ENCODE results near the gene GRK1.

Gene GRK1

DNA sequence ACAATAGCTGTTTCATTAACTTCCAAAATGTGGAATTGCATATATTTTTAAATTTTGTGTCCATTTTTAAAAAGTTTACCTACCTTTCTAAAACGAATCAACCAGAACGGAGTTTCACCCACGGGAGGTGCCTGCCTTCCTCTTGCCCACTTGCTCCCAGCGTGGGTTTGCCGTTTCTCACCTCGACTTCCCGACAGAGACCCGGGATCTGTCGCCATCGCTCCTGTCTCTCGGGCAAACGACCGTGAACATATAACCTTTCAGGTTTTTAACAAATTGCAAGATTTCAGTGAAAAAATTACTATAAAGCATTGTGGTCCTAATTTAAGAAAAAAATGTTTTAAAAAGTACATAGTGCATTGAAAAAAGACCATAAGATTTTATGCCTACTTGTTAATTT lies 96.2 kb downstream of the GRK1 start:
- DNase-seq = no peak

DNA sequence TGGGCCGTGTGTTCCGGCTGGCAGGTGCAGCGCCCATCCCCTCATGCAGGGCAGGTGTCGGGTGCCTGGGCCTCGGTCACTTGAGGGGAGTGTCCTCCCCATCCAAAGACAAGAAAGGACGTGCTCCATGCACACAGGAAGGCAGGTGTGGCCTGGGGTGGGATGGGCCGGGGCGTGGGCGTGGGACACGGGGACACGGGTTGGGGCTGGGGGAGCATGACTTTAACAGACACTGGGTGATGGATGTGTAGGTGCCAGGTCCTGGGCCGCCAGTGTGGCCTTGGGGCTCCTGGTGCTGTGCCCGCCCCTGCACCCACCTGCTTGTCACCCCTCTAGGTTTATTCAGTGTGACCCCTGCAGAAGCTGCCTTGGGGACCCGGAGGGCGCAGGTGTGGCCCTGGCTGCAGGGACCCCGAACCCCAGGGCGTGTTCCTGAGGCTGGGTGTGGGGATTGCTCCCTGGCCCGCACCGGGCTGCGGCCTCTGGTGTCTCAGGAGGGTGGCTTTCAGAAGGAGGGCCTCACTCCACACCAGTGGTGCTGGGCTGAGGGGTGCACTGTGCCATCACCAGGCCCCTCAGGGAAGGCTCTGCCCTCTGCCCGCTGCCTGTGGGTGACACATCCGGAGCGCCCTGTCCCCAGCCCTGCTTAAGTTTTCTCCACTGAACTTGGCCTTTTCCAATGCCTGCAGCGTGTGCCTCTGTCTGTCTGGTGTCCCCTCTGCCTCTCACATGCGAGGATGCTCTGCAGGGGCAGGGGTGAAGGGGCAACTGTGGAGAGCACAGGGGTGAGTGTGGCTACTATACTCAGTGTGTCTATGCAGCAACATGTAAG lies 97.2 kb downstream of the GRK1 start:
- no peak for DNase-seq

DNA sequence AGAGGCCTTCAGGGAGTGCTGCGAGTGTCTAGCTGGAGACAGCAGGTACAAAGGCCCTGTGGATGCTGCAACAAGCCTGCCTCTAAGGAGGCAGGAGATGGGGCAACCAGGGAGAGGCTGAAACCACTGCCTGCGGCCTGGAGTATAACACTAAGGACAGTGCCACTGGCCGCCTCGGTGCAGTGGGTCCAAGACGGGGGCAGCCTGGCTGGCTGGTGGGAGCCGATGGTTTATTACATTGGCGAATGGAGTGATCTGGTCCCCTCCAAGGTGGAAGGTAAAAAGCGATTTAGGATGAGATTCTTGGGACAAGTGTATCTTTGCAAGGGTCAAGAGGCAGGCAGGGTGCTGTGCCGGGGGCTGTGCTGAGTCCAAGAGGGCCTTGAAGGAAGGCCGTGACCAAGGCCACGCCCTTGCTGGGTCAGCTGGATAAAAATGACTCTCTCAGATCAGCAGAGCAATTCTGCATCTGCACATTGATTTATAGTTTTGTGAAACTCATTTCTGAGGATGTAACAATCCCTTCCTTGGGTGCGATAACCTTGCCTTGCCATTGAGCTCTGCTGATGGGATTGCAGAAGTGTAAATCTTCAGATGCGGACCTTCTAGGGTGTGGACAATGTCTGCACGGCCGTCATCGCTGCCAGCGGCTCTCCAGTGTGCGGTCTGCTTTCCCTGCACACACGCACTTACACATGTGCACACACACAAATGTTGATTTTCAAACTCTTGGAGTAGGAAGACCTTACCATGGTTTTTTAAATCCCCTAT lies 98.0 kb downstream of the GRK1 start:
- DNase-seq = no peak

DNA sequence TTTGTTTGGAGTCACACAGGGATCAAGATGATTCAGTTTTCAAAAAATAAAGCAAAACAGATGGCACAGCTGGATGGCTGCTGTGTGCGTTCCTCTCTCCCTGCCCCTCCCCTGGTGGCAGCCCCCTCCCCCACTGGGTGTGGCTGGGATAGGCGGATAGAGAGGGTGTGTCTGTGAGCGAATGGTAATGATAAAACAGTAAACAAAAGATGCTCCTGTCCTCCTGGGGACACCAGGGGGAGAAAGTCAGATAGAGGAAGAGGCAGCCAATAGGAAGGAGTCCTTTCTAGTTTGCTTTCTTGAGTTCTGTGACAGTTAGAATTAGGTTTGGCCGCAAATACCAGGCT lies 98.5 kb downstream of the GRK1 start:
- DNase-seq = no peak

DNA sequence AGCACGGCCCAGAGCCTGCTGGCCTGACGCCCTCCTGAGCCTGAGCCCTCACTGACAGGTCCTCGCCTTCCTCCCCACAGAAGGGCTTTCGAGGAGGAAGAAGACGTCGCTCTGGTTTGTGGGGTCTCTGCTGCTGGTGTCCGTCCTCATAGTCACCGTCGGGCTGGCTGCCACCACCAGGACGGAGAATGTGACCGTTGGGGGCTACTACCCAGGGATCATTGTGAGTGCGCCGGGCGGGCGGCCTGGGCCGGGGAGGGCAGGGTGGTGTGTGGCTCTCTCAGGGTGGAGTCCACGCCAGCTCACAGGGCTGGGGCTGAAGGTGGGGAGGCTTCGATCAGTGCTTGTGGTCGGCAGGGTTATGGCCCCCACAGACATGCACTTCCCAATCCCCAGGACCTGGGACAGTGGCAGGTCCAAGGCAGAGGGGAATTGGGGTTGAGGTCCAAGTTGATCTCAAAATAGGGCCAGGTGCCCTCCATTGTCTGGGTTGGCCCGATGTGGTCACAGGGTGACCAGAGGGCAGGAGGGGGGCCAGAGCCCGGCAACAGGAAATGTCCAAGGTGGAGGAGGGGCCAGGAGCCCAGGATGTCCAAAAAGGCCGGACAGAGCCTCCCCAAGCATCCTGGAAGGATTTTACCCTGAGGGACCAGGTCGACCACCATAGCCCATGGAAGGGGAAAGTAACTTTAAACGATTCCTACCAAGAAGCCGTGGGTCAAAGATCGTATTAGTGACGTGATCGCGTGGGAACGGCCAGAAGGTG lies 99.2 kb downstream of the GRK1 start:
- no peak for DNase-seq

DNA sequence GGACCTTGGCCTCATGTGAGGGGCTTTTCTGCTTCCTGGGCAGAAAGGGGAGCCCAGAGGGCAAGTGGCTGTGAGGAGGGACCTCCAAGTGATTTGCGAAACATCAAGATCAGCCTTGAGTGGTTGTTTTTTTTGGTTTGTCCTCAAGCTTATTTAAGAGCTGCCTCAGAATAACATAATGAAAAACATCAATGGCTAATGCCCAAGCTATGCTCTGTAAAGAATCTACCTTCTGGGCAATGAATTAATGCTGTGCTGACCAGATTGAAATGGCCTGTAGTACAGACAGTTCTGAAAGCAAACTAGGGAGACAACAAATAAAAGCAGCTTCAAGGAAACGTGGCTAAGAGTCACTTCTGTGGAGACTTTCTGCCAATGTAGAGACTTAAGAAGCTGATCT lies 100.3 kb downstream of the GRK1 start:
- DNase-seq = no peak

DNA sequence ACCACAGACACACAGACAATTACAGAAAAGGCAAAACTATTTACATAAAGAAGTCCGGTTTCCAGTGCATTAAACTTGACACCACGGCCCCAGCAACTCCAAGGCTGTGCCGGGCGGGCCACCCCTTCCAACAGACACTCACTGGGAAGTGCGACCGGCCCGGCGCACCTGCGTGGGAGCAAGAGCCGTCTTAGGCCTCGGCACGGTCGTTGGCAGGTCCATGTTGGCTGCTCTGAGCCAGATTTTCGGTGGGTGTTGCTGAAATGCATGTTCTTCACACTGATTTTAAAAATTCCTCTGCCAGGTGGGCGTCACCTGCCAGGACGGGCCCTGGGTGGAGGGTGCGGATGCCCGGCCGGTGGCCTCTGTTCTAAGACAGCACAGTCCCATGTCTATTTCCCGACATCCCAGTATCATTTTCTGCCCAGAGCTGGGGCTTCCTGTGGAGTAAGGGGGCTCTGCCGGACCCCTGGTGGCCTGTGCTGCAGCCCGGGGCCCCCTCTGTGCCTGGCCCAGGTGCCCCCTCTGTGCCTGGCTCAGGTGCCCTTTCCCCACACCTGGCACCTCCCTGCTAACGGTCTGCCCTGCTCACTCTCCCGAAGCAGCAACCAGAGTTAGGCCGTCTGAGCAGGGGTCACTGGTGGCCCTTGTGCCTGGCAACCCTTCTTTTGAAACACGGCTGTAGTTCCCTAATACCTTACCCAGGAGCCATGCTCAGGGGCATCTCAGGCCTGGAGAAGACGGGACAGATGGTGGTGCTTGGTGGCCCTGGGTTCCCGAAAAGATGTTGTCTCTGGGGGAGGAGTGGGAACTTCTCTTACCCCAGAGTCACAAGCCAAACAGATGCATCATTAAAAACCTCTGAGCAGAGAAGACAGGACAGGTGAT lies 101.2 kb downstream of the GRK1 start:
- DNase-seq = no peak

DNA sequence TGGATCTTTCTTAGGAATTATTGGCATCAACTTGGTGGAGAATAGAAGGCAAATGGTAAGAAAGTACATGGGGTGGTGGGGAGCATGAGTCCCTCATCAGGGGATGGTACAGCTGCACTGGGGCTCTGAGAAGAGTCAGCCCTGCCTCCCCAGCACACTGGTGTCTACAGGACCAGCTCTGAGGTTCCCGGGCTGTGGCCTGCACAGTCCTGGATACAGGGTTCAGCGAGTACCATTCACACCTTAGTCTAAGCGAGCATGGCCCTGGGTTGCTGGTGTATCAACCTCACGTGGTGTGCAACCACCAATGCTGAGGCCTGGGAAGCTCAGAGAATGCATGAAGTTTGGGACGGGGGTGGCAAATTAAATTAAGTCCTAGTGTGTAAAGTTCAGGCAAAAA lies 102.1 kb downstream of the GRK1 start:
- DNase-seq = no peak

DNA sequence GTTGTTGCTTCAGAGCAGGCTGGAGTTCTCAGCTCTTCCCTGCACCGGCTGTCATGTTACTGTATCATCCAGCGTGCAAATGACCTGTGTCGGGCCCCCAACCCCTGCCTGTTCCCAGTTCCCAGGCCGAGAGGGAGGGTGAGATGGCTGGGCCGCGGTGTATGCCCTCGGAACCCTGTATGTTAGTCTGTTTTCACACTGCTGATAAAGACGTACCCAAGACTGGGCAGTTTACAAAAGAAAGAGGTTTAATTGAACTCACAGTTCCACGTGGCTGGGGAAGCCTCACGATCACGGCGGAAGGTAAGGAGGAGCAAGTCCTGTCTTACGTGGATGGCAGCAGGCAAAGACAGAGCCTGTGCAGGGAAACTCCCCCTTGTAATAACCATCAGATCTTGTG lies 102.9 kb downstream of the GRK1 start:
- no peak for DNase-seq

DNA sequence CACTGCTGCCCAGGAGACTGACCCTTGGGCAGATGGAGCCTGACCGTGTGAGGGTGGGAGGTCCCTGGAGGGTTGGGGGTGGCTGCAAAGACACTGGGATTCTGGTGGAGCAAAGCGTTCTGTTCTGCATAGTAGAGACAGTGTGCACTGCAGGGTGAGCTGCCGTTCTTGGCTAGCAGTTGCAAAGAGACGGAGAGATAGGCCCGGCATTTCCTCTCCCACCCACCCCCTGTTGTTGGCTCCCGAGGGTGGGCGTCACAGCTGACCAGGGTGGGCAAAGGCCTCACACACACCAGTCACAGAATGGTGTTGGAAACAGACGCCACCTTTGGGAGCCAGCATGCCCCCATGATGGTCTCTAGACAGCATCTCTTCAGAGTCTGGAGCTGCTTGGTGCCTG lies 103.4 kb downstream of the GRK1 start:
- no peak for DNase-seq

DNA sequence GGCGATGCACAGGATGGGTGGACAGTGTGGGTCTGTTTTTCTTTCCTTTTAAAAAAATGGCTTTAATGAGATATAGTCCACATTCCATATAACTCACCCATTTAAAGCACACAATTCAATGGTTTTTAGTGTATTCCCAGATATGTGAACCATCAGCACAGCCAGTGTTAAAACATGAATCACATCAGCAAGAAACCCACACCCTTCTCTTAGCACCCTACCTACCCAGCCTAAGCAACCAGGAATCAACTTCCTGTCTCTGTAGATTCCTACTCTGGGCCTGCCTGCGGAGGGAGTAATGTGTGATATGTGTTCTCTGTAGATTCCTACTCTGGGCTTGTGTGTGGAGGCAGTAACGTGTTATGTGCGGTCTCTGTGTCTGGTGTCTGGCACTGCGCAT lies 103.9 kb downstream of the GRK1 start:
- DNase-seq = no peak

DNA sequence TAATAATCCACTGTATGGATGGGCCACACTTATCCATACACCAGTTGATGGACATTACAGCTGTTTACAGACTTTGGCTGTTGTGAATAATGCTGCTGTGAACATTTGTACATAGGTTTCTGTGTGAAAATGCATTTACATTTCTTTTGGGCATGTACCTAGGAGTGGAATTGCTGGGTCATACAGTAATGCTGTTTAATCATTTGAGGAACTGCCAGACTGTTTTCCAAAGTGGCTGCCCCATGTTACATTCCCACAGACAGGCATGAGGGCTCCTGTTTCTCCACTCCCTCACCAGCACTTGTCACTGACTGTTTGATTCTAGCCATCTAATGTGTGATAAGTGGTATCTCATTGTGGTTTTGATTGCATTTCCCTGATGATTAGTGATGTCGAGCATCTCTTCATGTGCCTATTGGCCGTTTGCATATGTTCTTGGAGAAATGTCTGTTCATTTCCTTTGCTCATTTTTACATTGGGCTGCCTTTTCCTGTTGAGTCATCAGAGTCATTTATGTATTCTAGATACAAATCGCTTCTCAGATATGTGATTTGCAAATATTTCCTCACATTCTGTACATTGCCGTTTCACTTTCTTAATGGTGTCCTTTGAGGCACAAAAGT lies 104.8 kb downstream of the GRK1 start:
- DNase-seq = no peak

DNA sequence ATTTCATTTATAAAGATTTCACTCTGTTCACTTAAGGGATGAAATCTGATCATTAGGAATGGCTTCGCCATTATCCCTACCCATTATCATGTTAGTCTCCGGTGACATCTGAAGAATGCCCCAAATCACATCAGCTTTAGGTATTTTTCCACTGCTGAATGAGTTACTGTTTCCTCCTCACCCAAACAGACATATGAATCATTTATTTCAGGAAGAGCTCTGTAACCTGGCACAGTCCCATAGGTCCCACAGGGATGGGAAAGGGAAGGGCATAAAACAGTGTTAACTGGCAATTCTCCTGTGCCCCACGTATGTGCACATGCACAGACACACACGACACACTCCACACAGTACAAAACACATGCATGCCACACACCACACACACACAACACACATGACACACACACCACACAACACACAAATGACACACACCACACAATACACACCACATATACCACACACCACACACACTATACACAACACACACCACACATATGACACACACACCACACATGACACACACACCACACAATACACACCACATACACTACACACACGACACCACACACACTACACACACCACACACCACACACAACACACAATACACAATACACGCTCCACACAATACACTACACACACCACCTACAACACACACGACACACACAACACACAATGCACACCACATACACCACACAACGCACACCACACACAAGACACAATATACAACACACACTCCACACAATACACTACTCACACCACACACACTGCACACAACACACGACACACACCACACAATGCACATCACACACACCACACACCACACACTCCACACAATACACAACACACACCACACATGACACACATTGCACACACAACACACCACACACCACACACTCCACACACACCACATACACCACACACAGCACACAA lies 107.4 kb downstream of the GRK1 start:
- no peak for DNase-seq

DNA sequence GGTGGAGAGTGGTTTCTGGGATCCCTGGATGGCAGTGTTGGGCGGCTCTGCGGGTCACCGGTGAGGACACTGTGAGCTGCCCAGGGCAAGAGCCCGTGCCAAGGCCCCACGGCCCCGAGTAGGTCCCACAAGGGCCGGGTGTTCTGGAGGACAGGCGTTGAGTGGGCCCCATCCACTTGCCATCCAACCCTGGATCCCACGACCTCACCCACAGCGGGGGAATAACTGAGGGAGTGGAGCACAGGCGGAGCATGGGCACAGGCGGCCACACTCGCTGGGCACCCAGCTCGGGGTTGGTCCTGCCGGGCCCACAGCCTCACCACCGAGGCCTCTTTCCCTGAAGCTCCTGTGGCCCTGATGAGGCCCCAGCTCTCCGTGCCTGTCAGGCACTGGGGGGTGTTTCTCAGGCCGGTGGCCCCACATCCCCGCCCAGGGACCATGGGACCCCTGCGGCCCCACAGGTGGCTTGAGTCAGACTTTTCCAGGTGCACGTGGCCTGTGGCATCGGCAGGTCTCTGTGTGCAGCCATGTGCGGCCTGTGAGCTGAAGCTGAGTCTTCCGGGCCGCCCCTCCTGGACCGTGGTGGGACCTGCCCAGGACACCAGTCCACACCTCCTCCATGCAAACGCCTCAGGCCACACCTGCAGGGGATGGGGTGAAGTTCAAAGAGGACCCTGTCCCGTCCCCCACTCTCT lies 108.6 kb downstream of the GRK1 start:
- DNase-seq = no peak

DNA sequence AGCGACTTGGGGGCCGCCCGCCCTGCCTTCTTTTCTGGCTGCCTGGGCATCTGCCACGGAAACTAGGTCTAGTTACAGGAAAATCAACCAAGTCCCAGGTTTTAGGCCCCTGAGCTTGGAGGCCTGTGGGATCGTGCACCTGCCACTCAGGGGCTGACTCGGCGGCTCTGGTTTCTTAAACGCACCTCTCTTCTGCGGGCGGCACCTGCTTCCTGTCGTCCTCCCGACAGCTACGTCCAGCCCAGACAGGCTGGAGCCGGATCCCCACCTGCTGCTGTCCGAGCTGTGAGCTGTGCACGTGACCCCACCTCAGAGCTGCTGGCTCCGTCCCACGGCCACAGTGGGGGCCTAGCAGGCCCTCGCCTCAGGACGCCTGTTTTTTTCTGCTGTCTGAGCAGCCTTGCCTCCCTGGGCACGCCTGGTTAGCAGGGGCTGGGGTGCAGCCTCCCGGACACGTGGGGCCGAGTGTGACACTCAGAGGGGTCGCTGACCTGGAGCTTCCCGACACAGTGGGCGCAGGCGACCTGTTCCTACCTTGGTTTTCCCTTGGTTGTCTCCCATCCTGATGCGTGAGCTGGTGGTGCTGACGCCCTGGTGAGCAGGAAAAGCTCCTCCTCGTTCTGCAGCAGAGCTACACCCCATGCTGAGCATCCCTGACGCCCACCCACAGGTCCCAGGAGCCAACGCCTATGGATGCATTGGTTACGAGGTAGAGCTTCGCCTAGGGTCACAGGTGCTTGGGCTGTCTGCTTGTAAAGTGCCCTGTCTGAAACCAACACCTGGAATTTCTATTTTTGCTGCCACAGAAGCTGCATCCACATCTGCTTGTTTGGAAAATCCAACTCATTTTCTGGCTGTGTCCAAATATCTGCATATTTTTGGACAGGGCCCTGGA lies 109.5 kb downstream of the GRK1 start:
- peak; percentile 75 for DNase-seq

DNA sequence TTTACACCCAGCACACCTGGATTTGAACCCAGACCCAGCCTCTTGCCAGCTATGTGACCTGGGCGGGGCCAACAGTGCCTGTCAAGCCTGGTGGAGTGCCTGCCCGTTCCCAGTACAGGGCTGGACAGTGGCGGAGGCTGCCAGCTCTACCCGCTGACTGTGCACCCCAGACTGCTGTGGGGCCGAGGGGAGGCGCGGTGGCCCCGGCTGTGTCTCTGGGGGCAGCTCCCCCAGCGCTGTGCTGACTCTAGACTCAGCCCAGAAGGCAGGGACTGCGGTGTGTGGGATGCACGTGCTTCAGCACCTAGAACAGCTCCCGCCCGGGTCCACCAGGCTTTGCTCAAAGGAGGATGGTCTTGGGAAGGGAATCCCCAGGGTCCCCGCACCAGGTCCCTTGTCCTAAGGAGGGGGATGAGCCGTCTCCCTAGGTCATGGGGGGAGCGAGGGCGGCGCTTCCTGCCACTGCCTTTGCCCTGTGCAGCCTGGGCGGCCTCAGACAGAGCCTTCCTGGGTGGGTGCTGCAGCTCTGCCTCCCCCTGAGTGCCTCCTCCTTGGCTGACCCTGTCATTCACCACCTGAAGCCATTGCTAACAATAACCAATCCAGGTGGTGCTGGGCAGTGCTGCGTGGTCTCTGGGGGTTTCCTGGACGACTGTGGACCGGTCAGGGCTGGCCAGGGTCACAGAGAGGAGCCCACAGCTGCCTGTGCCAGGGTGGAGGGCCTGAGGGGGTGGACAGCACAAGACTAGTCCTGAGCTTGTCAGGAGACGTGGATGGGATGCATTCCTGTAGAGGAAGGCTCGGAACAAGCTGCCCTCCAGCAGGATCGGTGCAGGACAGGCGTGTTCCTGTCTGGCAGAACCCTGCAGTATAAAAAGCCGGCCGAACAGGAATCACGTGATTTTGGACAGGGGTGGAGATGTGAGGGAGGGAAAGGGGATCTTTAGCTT lies 110.6 kb downstream of the GRK1 start:
- DNase-seq = no peak

DNA sequence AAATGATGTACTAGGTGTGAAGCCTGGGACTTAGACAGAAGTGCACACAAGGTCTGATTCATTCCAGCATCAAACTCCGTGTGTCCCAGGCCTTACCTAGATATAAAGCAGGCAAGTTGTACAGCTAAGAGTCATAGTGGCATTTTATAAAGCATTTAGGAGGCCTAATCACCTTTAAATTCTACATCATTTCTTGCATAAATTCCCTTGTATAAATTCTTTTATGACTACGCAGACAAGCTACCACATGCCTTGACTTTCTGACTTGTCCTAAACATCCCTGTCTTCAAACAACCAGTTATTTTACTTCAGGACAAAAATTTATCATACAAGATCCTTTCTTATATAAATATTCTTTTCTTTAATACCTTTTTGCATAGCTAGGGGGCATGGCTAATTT lies 114.6 kb downstream of the GRK1 start:
- DNase-seq = no peak

DNA sequence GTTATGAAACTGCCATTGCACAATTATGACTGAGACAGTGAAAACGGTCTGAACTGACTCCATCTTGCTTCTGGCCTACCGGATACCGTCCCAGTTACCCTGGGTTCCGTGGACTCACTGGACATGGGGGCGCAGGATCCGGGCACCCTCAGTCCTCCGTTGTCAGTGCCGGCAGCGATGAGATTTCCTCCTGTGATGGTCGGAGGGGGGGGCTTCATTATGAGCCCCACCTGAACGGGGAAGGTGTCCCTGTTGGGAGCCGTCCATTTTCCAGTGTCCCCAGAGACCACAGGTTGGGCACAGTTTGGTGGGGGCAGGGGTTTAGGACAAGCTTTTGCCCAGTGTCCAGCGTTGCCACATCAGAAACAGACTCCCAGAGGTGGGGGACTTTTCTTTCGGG lies 115.5 kb downstream of the GRK1 start:
- no peak for DNase-seq
